ENCODE measurements around the gene TRMT2A.

- TF ChIP-seq CTCF (IDR thresholded peaks at IDR 0.05) (no peak), EZH2phosphoT487 (IDR thresholded peaks at IDR 0.05) (no peak), EZH2 (IDR thresholded peaks at IDR 0.05) (no peak)
Measured at GRCh38 chr22:20107951-20108756, 8.9 kb downstream of the TRMT2A start.
